NCI-H510A (cell line): ENCODE results near the gene SHOC1.

Source experiments
- DNase-seq: peaks from one replicate; lab custom pipeline; 2025; lab: John Stamatoyannopoulos, UW

SHOC1 gene

GRCh38 chr9:111794835-111795556, at the start of gene SHOC1:
SHOC1 (minus strand) TSS chr9:111794937; CDS start chr9:111791418, 3,519 bp downstream.
- no peak for DNase-seq

DNA sequence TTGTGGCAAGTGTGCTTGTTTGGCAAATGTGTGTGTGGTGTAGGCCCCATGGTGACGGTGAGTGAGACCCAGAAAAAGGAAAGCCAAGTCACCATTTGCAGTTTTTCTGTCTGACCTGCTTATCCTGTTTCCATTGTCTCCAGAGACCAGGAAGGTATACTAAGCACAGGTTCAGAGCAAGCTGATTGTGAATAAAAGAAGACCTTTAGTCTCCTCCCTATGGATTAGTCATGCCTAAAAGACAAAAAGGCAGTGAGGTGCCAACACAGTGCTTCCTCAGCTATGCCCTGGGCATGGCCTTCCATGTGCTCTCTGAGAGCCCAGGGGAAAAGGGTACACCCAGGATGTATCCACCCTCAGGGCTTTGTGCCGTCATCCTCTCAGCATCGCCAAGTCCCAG, 49.2 kb upstream of the SHOC1 start:
- DNase-seq: no peak

DNA sequence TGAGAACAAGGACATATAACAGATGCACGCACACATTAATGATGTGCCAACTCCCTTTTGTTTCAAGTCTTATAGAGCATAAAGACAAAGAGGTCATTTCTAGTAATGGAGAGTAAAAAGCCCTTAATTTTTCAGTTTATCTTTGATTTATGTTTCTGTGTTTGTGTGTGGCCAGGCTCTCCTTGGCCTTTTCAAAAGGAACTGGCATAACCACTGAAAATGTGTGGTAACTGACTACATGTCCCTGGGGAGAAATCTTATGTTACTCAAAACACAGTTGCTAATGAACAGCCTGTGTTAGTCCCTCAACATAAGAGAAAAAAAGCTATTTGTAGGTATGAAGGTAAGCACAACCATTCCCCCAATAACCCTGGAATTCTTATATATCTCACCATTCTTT, 47.6 kb upstream of the SHOC1 start:
- DNase-seq: no peak

DNA sequence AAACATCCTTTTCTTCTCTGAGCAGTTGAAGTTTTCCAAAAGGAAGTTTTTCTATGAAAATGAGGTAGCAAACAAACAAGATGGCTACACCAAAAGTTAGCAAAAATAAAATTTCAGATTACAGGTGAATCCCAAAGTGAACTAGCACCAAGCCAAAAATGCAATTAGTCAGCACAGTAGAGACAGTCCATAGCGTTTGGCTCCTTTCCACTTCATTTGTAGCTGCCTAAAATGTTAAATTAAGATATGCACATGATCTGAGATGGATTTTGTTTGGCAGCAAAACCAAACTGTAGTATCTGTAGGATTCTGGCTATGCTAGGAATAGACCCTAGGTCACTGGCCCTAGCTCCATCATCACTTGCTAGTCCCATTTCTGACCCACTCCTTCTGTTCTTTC, 45.7 kb upstream of the SHOC1 start:
- DNase-seq: no peak

GRCh38 chr9:111839987-111840386, 45.2 kb upstream of the SHOC1 start:
- DNase-seq: no peak

DNA sequence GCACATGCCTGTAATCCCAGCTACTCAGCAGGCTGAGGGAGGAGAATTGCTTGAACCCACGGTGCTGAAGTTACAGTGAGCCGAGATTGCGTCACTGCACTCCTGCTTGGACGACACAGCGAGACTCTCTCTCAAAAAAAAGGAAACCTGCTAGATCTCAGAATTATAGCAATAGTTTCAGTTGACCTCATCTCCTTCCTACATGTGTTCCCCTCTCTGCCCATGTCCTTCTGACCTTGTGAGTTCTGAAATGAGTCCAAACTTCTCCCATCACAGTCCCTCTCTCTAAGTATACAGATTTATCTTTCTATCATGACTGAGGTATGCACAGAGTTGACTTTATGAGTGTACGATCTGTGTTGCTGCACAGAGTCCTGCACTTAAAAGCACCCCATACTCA, 44.6 kb upstream of the SHOC1 start:
- DNase-seq: no peak

DNA sequence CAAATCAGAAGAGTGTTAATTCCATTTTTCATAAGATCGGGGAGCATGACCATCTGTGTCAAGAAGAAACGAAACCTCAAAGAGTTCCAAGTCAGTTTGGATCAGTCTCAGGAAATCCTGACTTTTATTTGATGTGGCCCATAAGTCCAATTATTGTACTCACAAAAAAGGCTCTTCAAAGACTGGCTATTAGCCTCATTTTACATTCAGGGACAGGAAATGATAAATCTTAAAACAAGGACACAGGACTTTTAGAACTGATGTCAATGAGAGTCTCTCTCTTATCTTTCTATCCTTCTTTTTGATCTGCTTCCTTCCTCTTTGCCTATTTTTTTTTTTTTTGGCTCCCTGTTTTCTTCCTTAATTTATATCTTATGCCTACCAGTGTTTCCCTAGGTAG, 43.7 kb upstream of the SHOC1 start:
- DNase-seq: no peak

DNA sequence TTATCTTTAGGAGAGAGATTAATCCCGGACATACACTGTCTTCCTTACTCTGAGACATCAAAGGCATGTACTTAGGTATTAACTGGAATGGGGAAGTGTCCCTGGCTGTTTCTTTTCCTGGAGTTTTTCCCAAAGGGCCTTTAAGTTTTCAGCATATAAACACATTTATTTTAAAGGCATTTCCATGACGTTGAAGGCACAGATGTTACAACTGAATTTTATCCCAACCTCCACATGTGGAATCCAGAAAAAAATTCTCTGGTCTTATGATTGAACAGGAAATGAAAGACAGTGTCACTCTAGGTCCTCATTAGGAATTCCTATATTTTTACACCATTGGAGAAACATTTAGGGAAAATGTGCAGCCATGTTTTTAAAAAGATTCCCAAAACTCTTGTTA, 41.6 kb upstream of the SHOC1 start:
- DNase-seq: no peak

DNA sequence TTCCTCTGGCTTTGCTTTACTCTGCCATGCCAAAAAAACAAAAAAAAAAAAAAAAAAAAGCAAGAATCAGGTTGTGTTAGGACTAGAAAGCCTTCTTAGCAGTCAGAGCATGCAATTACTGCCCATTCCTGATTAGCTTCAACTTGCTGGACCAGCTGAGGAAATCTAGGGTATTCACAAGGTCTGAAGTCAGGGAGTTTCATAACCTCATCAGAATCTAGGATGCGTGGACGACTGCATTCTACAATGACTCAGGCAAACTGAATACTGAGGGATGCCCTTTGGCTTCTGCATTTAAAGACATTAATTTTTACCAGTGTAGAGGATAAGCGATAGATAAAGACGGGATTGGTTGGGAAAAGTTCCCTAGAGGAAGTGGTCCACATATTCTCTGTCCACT, 39.2 kb upstream of the SHOC1 start:
- no peak for DNase-seq

DNA sequence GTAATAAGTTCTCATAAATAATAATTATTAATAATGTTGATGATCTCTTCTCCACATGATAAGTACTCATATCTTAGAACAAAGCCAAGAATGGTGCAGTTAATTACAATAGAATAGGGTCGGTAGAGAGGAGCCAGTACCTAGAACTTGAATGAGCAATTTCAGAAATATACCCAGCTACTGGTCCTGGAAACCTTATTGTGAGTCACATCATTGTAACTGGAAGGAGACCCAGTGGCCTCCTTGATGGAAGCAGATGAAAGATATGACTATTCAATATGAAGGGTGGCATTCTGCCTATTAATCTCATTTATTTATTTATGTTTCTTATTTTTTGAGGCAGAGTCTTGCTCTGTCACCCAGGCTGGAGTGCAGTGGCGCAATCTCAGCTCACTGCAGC, 37.7 kb upstream of the SHOC1 start:
- no peak for DNase-seq

GRCh38 chr9:111831371-111832108, 36.8 kb upstream of the SHOC1 start:
- no peak for DNase-seq

GRCh38 chr9:111828193-111828592, 33.5 kb upstream of the SHOC1 start:
- DNase-seq: no peak

- no peak for DNase-seq
Measured at GRCh38 chr9:111825468-111826145, 30.9 kb upstream of the SHOC1 start.

- no peak for DNase-seq
Measured at GRCh38 chr9:111821006-111821528, 26.3 kb upstream of the SHOC1 start.

- DNase-seq: no peak
Measured at GRCh38 chr9:111819360-111819759, 24.6 kb upstream of the SHOC1 start.

- no peak for DNase-seq
Measured at GRCh38 chr9:111815285-111816070, 20.7 kb upstream of the SHOC1 start.

DNA sequence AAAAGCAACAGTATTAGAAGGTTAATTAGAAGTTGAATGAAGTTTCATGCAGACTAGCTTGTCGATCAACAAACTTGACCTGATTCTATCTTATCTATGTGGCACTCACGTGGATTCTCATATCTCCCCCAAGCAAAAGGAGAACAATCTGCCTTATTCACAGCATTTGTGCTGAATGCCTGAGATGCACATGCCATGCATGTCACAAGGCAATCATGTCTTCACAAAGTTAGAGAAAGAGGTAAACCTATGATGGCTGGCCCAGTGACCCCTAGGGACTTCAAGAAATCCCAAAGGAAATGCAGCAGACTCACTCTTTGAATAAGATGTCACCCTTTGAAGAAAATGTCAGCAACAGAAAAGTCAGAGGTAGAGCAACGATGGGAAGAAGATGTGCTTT, 17.6 kb upstream of the SHOC1 start:
- no peak for DNase-seq

DNA sequence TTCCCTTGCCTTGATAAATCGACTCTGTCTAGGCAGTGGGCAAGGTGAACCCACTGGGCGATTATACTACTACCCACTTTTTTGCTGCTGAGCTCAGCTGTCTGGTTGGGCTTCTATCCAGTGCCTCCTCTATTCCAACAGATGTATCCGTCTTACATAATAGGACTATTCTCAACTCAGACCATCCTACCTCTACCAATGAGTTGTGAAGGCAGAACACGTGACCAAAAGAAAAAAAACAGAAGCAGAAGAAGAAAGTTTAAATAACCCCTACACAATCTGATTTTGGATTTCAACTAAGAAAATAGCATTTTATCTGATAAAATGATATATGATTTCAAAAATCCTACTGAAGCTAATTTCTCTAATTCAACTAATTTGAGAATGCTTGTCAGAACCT, 16.2 kb upstream of the SHOC1 start:
- no peak for DNase-seq

GRCh38 chr9:111810415-111810814, 15.7 kb upstream of the SHOC1 start:
- DNase-seq: peak; percentile 15

DNA sequence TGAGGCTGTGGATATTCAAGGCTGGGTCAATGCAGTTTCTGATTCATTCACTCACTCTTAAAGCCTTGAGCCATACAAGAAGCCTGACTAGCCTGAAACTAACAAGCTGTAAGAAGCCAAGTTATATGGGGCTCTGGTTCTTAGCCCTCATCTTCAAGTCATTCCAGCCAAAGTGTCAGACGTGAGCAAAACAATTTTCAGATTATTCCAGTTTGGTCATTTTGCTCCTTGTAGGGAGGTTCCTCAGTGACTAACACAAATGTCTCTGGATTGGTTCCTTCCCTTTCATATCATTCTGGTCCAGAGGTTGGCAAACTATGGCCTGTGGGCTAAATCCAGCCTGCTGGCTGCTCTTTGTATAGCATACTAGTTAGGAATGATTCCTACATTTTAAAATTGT, 12.5 kb upstream of the SHOC1 start:
- DNase-seq: no peak

- no peak for DNase-seq
Measured at GRCh38 chr9:111806259-111806658, 11.5 kb upstream of the SHOC1 start.

GRCh38 chr9:111805830-111806241, 11.1 kb upstream of the SHOC1 start:
- DNase-seq: no peak
